CD4-positive, alpha-beta T cell treated with Interleukin-12 subunit alpha and Interleukin-12 subunit beta, for 1 hour (primary cell): Measurements from ENCODE around the gene SYCP3.

Source experiments
- DNase-seq: peaks from one replicate; pipeline ENCODE4 v3.0.0-alpha.2; 2020

Gene SYCP3

GRCh38 chr12:101738920-101739665 is at the start of gene SYCP3:
Gene SYCP3 (minus strand): TSS chr12:101739462. CDS start chr12:101737935, 1,527 bp downstream.
- no peak for DNase-seq

- no peak for DNase-seq
Measured at GRCh38 chr12:101785671-101786070, 46.4 kb upstream of the SYCP3 start.

GRCh38 chr12:101784376-101784775 is 45.1 kb upstream of the SYCP3 start:
- DNase-seq, result no peak

DNA sequence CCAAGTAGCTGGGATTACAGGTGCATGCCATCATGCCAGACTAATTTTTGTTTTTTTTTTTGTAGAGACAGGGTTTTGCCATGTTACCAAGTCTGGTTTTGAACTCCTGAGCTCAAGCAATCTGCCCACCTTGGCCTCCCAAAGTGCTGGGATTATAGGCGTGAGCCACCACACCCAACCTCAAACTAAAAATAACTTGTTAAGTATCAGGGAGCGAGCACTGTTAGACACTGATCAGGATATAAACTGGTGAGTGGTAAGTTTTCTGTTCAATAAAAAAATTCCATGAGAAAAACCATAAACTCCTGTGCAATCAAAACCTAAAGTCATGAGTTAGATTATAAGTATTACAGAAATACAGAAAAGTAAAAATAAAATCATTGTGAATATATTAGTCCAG is 44.6 kb upstream of the SYCP3 start:
- DNase-seq, result no peak

DNA sequence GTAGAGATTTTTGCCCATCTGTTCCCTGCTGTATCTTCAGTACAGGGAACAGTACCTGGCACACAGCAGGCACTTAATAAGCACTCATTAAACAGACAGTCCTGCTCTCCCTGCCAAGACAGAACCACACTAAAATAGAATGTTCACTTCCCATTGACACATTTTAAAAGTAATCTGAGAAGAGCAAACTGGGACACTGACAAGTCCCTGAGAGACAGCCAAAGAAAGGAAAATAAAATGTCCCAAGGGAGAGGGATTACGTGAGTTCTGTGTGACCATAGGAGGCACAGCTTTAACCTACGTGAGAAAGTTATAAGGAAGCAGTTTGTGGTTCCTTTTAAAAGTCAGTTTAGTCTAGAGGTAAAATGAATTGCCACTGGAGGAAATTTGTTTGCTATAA is 43.9 kb upstream of the SYCP3 start:
- no peak for DNase-seq

- DNase-seq, result no peak
Measured at GRCh38 chr12:101782273-101782731, 43.0 kb upstream of the SYCP3 start.

DNA sequence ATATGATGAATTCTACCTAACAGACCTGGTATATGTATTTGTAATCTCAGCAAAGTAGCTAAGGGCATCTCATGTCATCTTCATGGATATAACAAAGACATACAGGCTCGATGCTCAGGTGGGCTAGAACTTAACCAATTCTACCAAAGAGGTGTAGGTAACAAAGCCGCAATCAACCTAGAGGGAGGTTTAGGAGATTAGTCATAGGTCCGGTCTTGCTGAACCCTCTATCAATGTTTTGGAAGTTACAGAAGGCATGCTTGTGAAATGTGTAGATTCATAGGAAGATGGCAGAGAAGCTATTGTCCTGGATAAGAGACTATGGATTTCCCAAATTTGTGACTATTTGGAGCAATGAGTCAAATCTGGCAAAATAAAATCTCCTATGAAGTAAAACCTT is 42.6 kb upstream of the SYCP3 start:
- DNase-seq, result no peak

GRCh38 chr12:101780599-101780998 is 41.3 kb upstream of the SYCP3 start:
- DNase-seq, result no peak

DNA sequence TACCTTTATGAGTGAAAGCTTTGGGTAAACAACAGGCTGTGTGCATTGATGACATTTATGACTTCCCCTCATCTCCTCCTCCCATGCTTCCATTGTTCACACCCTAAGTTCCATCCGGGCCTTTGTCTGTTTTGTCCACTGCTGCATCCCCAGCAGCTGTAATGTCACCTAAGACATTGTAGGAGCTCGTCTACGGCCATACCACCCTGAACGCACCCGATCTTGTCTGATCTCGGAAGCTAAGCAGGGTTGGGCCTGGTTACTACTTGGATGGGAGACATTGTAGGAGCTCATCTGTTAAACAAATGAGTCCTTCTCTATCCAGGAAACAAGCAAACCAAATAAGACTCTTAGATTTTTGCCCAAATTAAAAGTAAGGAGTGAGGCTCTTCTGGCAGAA is 40.4 kb upstream of the SYCP3 start:
- DNase-seq, result no peak

DNA sequence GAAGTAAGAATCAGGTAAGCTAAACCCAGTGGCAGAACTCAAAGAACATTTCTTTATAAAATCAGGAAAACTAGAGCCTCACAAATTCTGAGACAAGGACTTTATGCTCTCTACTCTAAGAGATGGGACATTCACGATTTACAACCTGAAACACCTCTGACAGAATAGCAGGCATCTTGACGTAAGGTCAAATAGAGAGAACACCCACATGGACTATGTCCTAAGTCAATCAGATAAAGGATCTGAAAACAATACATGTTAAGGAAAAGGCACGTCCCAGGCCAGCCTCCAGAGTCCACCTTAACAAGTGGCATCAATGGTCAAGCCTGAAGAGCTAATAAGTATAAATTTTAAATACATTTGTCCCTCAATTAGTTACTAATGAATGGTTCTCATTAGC is 39.9 kb upstream of the SYCP3 start:
- no peak for DNase-seq

DNA sequence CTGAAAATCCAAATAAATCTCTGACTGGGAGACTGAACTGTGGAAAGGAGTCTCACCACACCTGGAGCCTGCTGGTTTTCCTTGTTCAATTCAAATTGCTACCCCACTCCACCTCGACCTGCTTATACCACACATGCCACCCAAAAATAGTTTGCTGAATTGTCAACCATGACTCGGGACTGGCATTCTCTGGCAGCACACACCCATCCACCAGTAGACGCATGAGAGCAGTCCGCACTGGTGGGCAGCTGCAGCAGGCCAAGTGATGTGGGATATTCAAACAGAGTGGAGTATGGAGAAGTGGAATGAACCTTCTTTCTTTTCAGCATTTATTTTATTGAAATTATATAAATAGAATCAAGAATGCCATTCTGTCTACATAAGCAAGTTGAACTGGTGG is 38.7 kb upstream of the SYCP3 start:
- DNase-seq, result no peak

DNA sequence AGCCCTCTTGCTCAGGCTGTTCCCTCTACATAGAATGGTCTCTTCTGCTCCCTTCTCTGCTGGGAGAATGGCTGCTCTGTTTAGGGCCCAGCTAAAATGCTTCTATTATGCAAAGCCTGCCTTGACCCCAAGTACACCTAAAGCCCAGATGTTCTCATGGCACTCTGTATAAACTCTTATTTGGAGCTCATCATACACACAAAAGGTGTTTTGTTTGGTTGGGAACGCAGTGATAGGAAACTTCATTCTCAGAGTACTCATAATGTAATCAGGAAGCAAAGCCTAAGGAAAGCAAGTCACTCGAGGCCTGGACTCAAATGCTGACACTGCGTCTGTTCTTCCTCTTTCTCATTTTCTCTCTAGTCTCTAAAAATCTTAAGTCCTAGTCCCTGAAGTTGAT is 38.2 kb upstream of the SYCP3 start:
- DNase-seq, result no peak

- no peak for DNase-seq
Measured at GRCh38 chr12:101775816-101776215, 36.6 kb upstream of the SYCP3 start.

GRCh38 chr12:101773650-101774162 is 34.4 kb upstream of the SYCP3 start:
- DNase-seq, result peak; percentile 80

GRCh38 chr12:101772012-101772775 is 32.9 kb upstream of the SYCP3 start:
- no peak for DNase-seq

GRCh38 chr12:101769865-101770264 is 30.6 kb upstream of the SYCP3 start:
- no peak for DNase-seq

DNA sequence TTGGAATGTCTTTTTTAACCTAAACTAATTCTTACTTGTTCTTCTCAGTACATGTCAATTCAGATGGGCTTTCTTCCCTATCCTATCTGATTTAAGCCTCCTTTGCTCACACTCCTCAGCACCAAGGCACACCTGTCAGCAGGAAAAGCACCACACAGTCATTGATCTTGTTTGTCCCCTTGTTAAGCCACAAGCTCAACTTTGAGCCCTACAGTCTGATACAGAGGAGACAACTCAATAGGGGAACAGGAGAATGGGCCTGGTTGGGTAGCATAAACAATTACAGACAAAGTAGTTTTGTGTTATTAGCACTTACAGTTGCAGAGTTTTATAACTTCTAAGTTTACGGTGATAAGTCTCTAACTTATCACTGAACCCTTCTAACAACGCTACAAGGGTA is 29.5 kb upstream of the SYCP3 start:
- no peak for DNase-seq

- DNase-seq, result no peak
Measured at GRCh38 chr12:101767537-101767936, 28.3 kb upstream of the SYCP3 start.

GRCh38 chr12:101764051-101764792 is 25.0 kb upstream of the SYCP3 start:
- no peak for DNase-seq

GRCh38 chr12:101763246-101763931 is 24.1 kb upstream of the SYCP3 start:
- DNase-seq, result no peak

DNA sequence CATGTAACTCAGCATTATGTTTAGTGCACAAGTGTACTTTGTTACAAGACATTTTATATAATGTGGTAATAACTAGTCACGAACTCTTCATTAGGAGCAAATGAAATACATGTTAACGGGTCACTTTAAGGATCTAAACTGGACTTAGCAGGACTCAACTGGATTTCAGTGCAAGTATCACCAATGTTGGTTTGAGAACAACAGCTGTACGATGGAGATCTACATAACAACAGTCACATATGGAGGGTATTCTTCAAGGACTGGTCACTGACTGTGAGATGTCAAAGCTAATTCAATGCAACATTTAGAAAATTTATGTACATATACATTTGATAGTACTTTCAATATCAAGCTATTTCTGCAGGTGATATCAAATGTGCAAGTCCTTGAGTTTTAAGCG is 22.5 kb upstream of the SYCP3 start:
- DNase-seq, result no peak

DNA sequence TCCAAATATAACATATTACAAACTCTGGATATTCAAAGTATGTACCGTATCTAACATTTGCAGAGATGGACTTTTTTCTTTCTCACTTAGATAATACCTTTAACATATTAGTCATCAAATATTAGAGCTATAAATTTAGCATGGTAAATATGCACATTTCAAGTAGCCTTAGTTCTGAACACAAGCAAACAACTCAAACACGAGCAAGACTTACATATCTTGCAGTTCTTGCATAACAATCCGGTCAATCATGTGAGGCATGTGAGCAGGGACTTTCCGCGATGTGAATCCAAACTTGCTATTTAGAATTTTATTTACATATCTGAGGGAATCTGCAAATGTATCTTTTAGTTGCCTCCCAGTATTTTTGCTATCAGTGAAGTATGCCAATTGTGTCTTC is 22.1 kb upstream of the SYCP3 start:
- no peak for DNase-seq
